ENCODE measurements around the gene WWOX. TPM values are rescaled to one million over a fixed set of nuclear protein-coding genes. Genes with fewer than 3 reads are reported as not detected.

The WWOX gene
- total RNA-seq, 6 donors from 2014 or later: 18.7 to 167 (median 31.0) TPM

GRCh38 chr16:79154086-79154485 is 1054.6 kb downstream of the WWOX start:
- WGBS, 2 donors: 55 to 64% methylated on average over 3 of the region's 3 CpGs
- H3K4me1 ChIP-seq: no peaks in the 10 kb centered on the region
- H3K27me3 ChIP-seq: no peaks in the 10 kb centered on the region
- H3K27ac ChIP-seq: no peak overlapping the region
- no peak for DNase-seq
- ATAC-seq (ENCODE audit: low FRiP score in 2 of 2): no peak
- no peak for TF ChIP-seq POLR2AphosphoS5 (IDR thresholded peaks at IDR 0.05)
- no peak for TF ChIP-seq EP300 (IDR thresholded peaks at IDR 0.05)
- TF ChIP-seq POLR2A (IDR thresholded peaks at IDR 0.05): no peak
- TF ChIP-seq CTCF (IDR thresholded peaks at IDR 0.05): no peak
- H3K4me3 ChIP-seq: no peak overlapping the region
- H3K36me3 ChIP-seq: no peaks in the 10 kb centered on the region
- no peaks in the 10 kb centered on the region for H3K9me3 ChIP-seq

- H3K36me3 ChIP-seq: no peaks in the 10 kb centered on the region
- H3K9me3 ChIP-seq: no peaks in the 10 kb centered on the region
- TF ChIP-seq POLR2AphosphoS5 (IDR thresholded peaks at IDR 0.05) (no peak), CTCF (IDR thresholded peaks at IDR 0.05) (no peak), POLR2A (IDR thresholded peaks at IDR 0.05) (no peak), EP300 (IDR thresholded peaks at IDR 0.05) (no peak)
- H3K27me3 ChIP-seq: no peaks in the 10 kb centered on the region
- H3K4me1 ChIP-seq: no peaks in the 10 kb centered on the region
- H3K4me3 ChIP-seq: no peak overlapping the region
- DNase-seq (no peak), ATAC-seq (ENCODE audit: low FRiP score in 2 of 2) (no peak)
- no peak overlapping the region for H3K27ac ChIP-seq
- WGBS, 2 donors: 80 to 96% methylated on average over 3 of the region's 3 CpGs
Measured at GRCh38 chr16:79155471-79155870, 1056.0 kb downstream of the WWOX start.

- no peaks in the 10 kb centered on the region for H3K4me1 ChIP-seq
- no peaks in the 10 kb centered on the region for H3K9me3 ChIP-seq
- H3K27ac ChIP-seq: no peak overlapping the region
- ATAC-seq (ENCODE audit: low FRiP score in 2 of 2): no peak
- no peak for TF ChIP-seq POLR2A (IDR thresholded peaks at IDR 0.05)
- TF ChIP-seq EP300 (IDR thresholded peaks at IDR 0.05): no peak
- no peak for TF ChIP-seq CTCF (IDR thresholded peaks at IDR 0.05)
- TF ChIP-seq POLR2AphosphoS5 (IDR thresholded peaks at IDR 0.05): no peak
- H3K36me3 ChIP-seq: no peaks in the 10 kb centered on the region
- H3K4me3 ChIP-seq: no peak overlapping the region
- WGBS, 2 donors: 71 to 79% methylated on average over 4 of the region's 4 CpGs
- no peak for DNase-seq
- H3K27me3 ChIP-seq: no peaks in the 10 kb centered on the region
Measured at GRCh38 chr16:79155904-79156303, 1056.5 kb downstream of the WWOX start.

- H3K4me3 ChIP-seq: no peak overlapping the region
- H3K27ac ChIP-seq: no peak overlapping the region
- TF ChIP-seq POLR2AphosphoS5 (IDR thresholded peaks at IDR 0.05): no peak
- no peak for TF ChIP-seq EP300 (IDR thresholded peaks at IDR 0.05)
- TF ChIP-seq POLR2A (IDR thresholded peaks at IDR 0.05): no peak
- no peak for TF ChIP-seq CTCF (IDR thresholded peaks at IDR 0.05)
- DNase-seq (no peak), ATAC-seq (ENCODE audit: low FRiP score in 2 of 2) (no peak)
- 78 to 85% methylated on average over 1 of the region's 1 CpG for WGBS, 2 donors
- H3K27me3 ChIP-seq: no peaks in the 10 kb centered on the region
- no peaks in the 10 kb centered on the region for H3K4me1 ChIP-seq
- H3K36me3 ChIP-seq: no peaks in the 10 kb centered on the region
- no peaks in the 10 kb centered on the region for H3K9me3 ChIP-seq
Measured at GRCh38 chr16:79156761-79157160, 1057.3 kb downstream of the WWOX start.

- no peak for ATAC-seq (ENCODE audit: low FRiP score in 2 of 2)
- no peak overlapping the region for H3K4me3 ChIP-seq
- no peaks in the 10 kb centered on the region for H3K36me3 ChIP-seq
- H3K27me3 ChIP-seq: no peaks in the 10 kb centered on the region
- H3K4me1 ChIP-seq: no peaks in the 10 kb centered on the region
- TF ChIP-seq POLR2A (IDR thresholded peaks at IDR 0.05) (no peak), CTCF (IDR thresholded peaks at IDR 0.05) (no peak)
- H3K9me3 ChIP-seq: no peaks in the 10 kb centered on the region
- H3K27ac ChIP-seq: no peak overlapping the region
- DNase-seq: no peak
- 93 to 94% methylated on average over 6 of the region's 6 CpGs for WGBS, 2 donors
Measured at GRCh38 chr16:79158337-79158736, 1058.9 kb downstream of the WWOX start.
